Neural crest cell (in vitro differentiated cells): ENCODE results near the gene SH3RF3. TPM values are rescaled to one million over a fixed set of nuclear protein-coding genes. Genes with fewer than 3 reads are reported as not detected.
A peak's percentile ranks its signal among the peaks of the same experiment; 100 is the strongest.

Experiments used
- DNase-seq: peaks from one replicate; pipeline ENCODE4 v3.0.0; 2021; ENCODE audit warnings: low read depth, mixed read lengths, low spot score
- H3K27ac Mint-ChIP-seq: one replicate; pipeline ENCODE4 v1.8.0; 2021; ENCODE audit warnings: mild to moderate bottlenecking, mixed read lengths; ENCODE audit not compliant: unreplicated experiment
- H3K27me3 Mint-ChIP-seq: 2 replicates; pipeline ENCODE4 v1.8.0; 2021; ENCODE audit warnings: low read depth, mild to moderate bottlenecking, mixed read lengths
- H3K36me3 Mint-ChIP-seq: 2 replicates; pipeline ENCODE4 v1.8.0; 2021; ENCODE audit warnings: low read depth, mild to moderate bottlenecking, mixed read lengths
- H3K4me1 Mint-ChIP-seq: 2 replicates; pipeline ENCODE4 v1.8.0; 2021; ENCODE audit warnings: mixed read lengths
- H3K4me3 Mint-ChIP-seq: one replicate; pipeline ENCODE4 v1.8.0; 2021; ENCODE audit warnings: mild to moderate bottlenecking, mixed read lengths
- H3K9me3 Mint-ChIP-seq: 2 replicates; pipeline ENCODE4 v1.8.0; 2021; ENCODE audit warnings: mixed read lengths
- total RNA-seq: library from RNA; stranded (reverse); gene quantifications from 2 replicates; pipeline ENCODE4 v1.2.1, GENCODE V29; 2021
- TF ChIP-seq, protein P1 (sequence below): fragments of 200-600 bp; sonication (generic); conservative IDR thresholded peaks from 2 replicates; pipeline ENCODE4 v1.5.0; 2021; ENCODE audit warnings: antibody characterized with exemption, mild to moderate bottlenecking

Gene SH3RF3
- total RNA-seq, 1 donor from 2014 or later: 0.70 TPM

DNA sequence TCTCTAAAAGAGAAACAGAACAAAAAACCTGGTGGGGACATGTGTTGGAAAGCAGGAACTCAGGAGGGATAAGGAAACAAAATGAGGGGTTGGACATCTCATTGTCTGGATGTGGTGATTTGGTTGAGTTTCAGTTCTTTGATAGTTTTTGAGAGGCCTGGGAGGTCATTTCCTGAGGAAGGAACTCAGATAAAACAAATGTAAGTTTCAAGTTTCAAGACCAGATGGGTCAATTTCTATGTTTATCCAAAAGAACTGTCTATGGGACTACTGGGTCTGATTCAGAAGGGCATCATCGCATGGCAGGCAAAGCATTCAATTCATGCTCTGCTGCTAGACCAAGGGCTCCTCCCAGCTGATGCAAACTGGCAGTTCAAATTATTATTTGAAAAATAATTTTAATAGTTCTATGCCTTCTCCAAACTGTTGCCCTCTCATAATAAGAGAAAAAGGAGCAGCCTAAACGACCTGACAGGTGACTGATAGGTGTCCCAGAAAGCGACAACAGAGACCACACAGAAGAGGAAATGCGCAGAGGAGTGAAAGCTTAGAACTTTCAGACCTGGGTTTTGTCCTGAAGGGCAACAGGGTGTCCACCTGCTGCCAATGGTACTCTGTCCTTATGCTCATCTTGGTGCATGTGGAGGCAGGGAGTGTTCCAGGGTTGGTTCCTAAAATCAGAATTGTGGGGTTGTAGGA lies 39.3 kb upstream of the SH3RF3 start:
- Mint-ChIP-seq H3K36me3 (peaks cover 6% of the 10 kb centered on the region), H3K27me3 (no peaks in the 10 kb centered on the region), H3K9me3 (peaks cover 21% of the 10 kb centered on the region), H3K27ac (peak overlapping the region; percentile 10), H3K4me3 (no peak overlapping the region), H3K4me1 (no peaks in the 10 kb centered on the region)
- TF ChIP-seq, protein P1, sequence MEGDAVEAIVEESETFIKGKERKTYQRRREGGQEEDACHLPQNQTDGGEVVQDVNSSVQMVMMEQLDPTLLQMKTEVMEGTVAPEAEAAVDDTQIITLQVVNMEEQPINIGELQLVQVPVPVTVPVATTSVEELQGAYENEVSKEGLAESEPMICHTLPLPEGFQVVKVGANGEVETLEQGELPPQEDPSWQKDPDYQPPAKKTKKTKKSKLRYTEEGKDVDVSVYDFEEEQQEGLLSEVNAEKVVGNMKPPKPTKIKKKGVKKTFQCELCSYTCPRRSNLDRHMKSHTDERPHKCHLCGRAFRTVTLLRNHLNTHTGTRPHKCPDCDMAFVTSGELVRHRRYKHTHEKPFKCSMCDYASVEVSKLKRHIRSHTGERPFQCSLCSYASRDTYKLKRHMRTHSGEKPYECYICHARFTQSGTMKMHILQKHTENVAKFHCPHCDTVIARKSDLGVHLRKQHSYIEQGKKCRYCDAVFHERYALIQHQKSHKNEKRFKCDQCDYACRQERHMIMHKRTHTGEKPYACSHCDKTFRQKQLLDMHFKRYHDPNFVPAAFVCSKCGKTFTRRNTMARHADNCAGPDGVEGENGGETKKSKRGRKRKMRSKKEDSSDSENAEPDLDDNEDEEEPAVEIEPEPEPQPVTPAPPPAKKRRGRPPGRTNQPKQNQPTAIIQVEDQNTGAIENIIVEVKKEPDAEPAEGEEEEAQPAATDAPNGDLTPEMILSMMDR: no peak
- no peak for DNase-seq

DNA sequence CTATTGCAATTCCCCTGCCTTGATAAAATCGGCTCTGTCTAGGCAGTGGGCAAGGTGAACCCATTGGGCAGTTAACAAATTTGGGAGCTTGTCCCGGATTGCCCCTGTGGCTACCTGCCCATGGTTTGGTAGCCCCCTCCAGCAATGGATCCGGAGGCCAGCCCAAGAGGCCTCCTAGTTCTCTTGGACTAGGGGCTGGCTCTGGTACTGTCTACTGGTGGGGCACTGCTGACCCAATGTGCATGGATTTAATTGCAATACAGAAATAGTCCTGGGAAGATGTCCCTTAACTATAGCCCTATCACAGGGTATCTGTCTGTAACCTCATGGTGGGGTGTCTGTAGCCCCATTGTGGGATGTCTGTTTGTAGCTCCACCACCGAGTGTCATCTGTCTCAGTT lies 37.5 kb upstream of the SH3RF3 start:
- H3K9me3 Mint-ChIP-seq: peaks cover 26% of the 10 kb centered on the region
- no peak overlapping the region for H3K27ac Mint-ChIP-seq
- H3K36me3 Mint-ChIP-seq: peaks cover 11% of the 10 kb centered on the region
- no peaks in the 10 kb centered on the region for H3K27me3 Mint-ChIP-seq
- no peak overlapping the region for H3K4me3 Mint-ChIP-seq
- no peak for DNase-seq
- H3K4me1 Mint-ChIP-seq: no peaks in the 10 kb centered on the region
- TF ChIP-seq, protein P1: no peak

DNA sequence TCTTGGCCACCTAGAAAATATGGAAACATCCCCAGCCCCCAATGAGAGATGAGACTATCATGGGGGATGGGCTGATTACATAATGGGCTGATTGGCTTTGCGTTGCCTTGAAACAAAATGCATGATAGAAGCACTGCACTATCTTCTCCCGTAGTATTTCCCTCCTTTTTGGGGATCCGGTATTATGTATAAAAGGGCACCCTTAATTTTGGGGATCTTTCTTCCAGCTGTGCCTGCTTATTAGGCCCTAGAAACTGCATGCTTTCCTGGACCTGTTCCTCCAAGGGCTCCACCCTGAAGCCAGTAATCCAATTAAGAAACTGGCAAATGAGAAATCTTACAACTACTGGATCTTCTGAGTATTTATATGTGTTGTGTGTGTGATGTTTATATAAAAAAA lies 34.9 kb upstream of the SH3RF3 start:
- peaks cover 26% of the 10 kb centered on the region for H3K9me3 Mint-ChIP-seq
- TF ChIP-seq, protein P1: no peak
- H3K36me3 Mint-ChIP-seq: peaks cover 9% of the 10 kb centered on the region
- H3K27ac Mint-ChIP-seq: no peak overlapping the region
- DNase-seq: no peak
- no peak overlapping the region for H3K4me3 Mint-ChIP-seq
- H3K4me1 Mint-ChIP-seq: no peaks in the 10 kb centered on the region
- no peaks in the 10 kb centered on the region for H3K27me3 Mint-ChIP-seq

DNA sequence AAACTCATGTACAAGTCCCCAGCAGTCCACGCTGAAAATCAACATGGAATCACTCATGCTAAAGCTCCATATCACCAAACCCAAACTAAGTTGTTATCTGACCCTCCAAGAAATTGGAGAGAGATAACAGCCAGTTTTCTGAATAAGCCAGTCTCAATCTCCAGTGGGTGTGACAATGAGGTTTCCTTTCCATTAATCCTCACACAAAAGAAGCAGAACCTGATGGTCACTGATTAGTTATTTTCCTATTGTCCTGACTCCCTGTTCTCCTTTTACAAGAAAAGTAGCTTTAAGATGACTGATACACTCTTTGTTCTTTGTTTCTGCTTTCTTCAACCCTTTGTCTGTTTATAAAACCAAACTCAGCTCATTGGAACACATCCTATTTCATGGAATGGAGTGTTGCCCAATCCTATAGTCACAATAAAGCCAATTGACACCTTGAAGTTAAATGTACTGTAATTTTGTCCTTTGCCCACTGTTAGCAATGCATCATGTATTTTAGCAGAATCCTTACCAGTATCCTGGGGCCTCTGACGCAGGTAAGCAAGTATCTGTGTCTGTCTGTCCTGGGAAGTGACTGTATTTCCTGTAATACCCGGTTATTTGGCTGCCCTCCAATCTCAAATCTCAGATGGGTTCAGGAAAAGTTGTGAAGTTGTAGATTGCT lies 30.6 kb upstream of the SH3RF3 start:
- H3K36me3 Mint-ChIP-seq: peaks cover 5% of the 10 kb centered on the region
- peaks cover 5% of the 10 kb centered on the region for H3K27me3 Mint-ChIP-seq
- TF ChIP-seq, protein P1: no peak
- no peak overlapping the region for H3K27ac Mint-ChIP-seq
- H3K4me1 Mint-ChIP-seq: no peaks in the 10 kb centered on the region
- DNase-seq: no peak
- no peak overlapping the region for H3K4me3 Mint-ChIP-seq
- peaks cover 15% of the 10 kb centered on the region for H3K9me3 Mint-ChIP-seq

DNA sequence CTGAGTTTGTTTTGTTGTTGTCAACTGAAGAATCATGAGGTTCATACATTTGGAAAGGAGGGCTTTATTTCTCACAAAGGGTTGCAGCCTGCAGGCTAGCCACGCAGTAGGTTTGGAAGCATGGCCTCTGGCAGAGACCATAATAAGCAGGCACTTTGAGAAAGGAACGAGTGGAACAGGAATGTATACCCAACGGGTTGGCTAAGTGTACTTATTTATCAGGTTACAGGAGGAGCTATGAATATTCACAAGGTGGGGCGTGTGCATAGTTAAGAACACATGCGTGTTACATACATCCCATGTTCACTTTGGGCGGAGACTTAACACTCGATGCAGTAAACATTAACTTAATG lies 30.1 kb upstream of the SH3RF3 start:
- DNase-seq: no peak
- no peak overlapping the region for H3K27ac Mint-ChIP-seq
- H3K4me1 Mint-ChIP-seq: no peaks in the 10 kb centered on the region
- TF ChIP-seq, protein P1: no peak
- H3K36me3 Mint-ChIP-seq: peaks cover 5% of the 10 kb centered on the region
- H3K27me3 Mint-ChIP-seq: peaks cover 5% of the 10 kb centered on the region
- H3K9me3 Mint-ChIP-seq: peaks cover 11% of the 10 kb centered on the region
- H3K4me3 Mint-ChIP-seq: no peak overlapping the region
